ENCODE data around the gene MYO3A.

GRCh38 chr10:26024303-26024702, 90.3 kb downstream of the MYO3A start:
- TF ChIP-seq CTCF (IDR thresholded peaks at IDR 0.05; ENCODE audit: low read length) (no peak), EZH2 (IDR thresholded peaks at IDR 0.05; ENCODE audit: borderline replicate concordance, low read length) (no peak)
